H9 (cell line): ENCODE results near the gene MICAL3. TPM values are rescaled to one million over a fixed set of nuclear protein-coding genes. Genes with fewer than 3 reads are reported as not detected.

Experiments used
- DNase-seq: peaks from one replicate; pipeline ENCODE4 v3.0.0-alpha.2; 2017
- H2AFZ ChIP-seq: one replicate; pipeline ENCODE4 v1.6.1; 2013; ENCODE audit warnings: mild to moderate bottlenecking, low read length, control low read depth, moderate library complexity
- H2AK5ac ChIP-seq: 2 replicates; pipeline ENCODE4 v1.6.1; 2013; ENCODE audit warnings: low read length, control low read depth, mixed read lengths; ENCODE audit not compliant: insufficient read length
- H2BK120ac ChIP-seq: one replicate; pipeline ENCODE4 v1.6.1; 2013; ENCODE audit warnings: low read depth, mild to moderate bottlenecking, low read length, control low read depth, inconsistent platforms; ENCODE audit not compliant: poor library complexity, severe bottlenecking
- H2BK12ac ChIP-seq: 2 replicates; pipeline ENCODE4 v1.6.1; 2013; ENCODE audit warnings: low read length, control low read depth, mixed read lengths, low read depth; ENCODE audit not compliant: insufficient read length
- H2BK15ac ChIP-seq: 2 replicates; pipeline ENCODE4 v1.6.1; 2013; ENCODE audit warnings: low read depth, low read length, control low read depth
- H2BK20ac ChIP-seq: one replicate; pipeline ENCODE4 v1.6.1; 2013; ENCODE audit warnings: low read depth, mild to moderate bottlenecking, low read length, control low read depth, inconsistent platforms; ENCODE audit not compliant: poor library complexity, severe bottlenecking
- H2BK5ac ChIP-seq: 2 replicates; pipeline ENCODE4 v1.6.1; 2013; ENCODE audit warnings: low read length, control low read depth, mixed read lengths; ENCODE audit not compliant: insufficient read length
- H3K14ac ChIP-seq: 2 replicates; pipeline ENCODE4 v1.6.1; 2013; ENCODE audit warnings: low read length, control low read depth; ENCODE audit not compliant: insufficient read depth
- H3K18ac ChIP-seq: 2 replicates; pipeline ENCODE4 v1.6.1; 2013; ENCODE audit warnings: low read depth, mild to moderate bottlenecking, mixed read lengths, low read length, control low read depth; ENCODE audit not compliant: insufficient read length
- H3K23ac ChIP-seq: 2 replicates; pipeline ENCODE4 v1.6.1; 2013; ENCODE audit warnings: low read length, control low read depth, mixed read lengths, low read depth; ENCODE audit not compliant: insufficient read length
- H3K23me2 ChIP-seq: 2 replicates; pipeline ENCODE4 v1.6.1; 2013; ENCODE audit warnings: low read depth, mild to moderate bottlenecking, mixed read lengths, low read length, control low read depth; ENCODE audit not compliant: insufficient read length, poor library complexity, severe bottlenecking
- H3K27ac ChIP-seq: 2 replicates; pipeline ENCODE4 v1.5.1; 2013; ENCODE audit warnings: low read length, control low read depth, mixed read lengths, low read depth; ENCODE audit not compliant: insufficient read length
- H3K27me3 ChIP-seq: 2 replicates; pipeline ENCODE4 v1.6.1; 2013; ENCODE audit warnings: low read length, control low read depth, inconsistent platforms; ENCODE audit not compliant: insufficient read depth
- H3K4ac ChIP-seq: 2 replicates; pipeline ENCODE4 v1.6.1; 2013; ENCODE audit warnings: low read depth, mild to moderate bottlenecking, control low read depth, inconsistent platforms, low read length, moderate library complexity
- H3K4me1 ChIP-seq: 2 replicates; pipeline ENCODE4 v1.6.1; 2013; ENCODE audit warnings: low read length, control low read depth, inconsistent platforms; ENCODE audit not compliant: insufficient read depth
- H3K4me2 ChIP-seq: 2 replicates; pipeline ENCODE4 v1.6.1; 2013; ENCODE audit warnings: low read length, control low read depth, mixed read lengths; ENCODE audit not compliant: insufficient read length, insufficient read depth
- H3K56ac ChIP-seq: 2 replicates; pipeline ENCODE4 v1.6.1; 2013; ENCODE audit warnings: low read depth, mild to moderate bottlenecking, mixed read lengths, low read length, control low read depth; ENCODE audit not compliant: insufficient read length
- H3K79me1 ChIP-seq: 2 replicates; pipeline ENCODE4 v1.6.1; 2013; ENCODE audit warnings: low read depth, mild to moderate bottlenecking, moderate library complexity, low read length, control low read depth, inconsistent platforms; ENCODE audit not compliant: insufficient read depth, poor library complexity, severe bottlenecking
- H3K79me2 ChIP-seq: 2 replicates; pipeline ENCODE4 v1.6.1; 2013; ENCODE audit warnings: low read length, control low read depth, inconsistent platforms; ENCODE audit not compliant: insufficient read depth
- H3K9ac ChIP-seq: 2 replicates; pipeline ENCODE4 v1.6.1; 2013; ENCODE audit warnings: low read length, control low read depth, mixed read lengths; ENCODE audit not compliant: insufficient read length; ENCODE audit errors: extremely low read depth
- H3K9me3 ChIP-seq: one replicate; pipeline ENCODE4 v1.6.1; 2013; ENCODE audit warnings: low read depth, low read length, inconsistent platforms; ENCODE audit not compliant: control insufficient read depth
- H3T11ph ChIP-seq: one replicate; pipeline ENCODE4 v1.6.1; 2013; ENCODE audit warnings: mild to moderate bottlenecking, low read length, control low read depth, inconsistent platforms
- H4K20me1 ChIP-seq: one replicate; pipeline ENCODE4 v1.6.1; 2013; ENCODE audit not compliant: control insufficient read depth, insufficient read length, insufficient read depth
- H4K5ac ChIP-seq: 2 replicates; pipeline ENCODE4 v1.6.1; 2013; ENCODE audit warnings: low read depth, mild to moderate bottlenecking, mixed read lengths, low read length, control low read depth; ENCODE audit not compliant: insufficient read length
- H4K8ac ChIP-seq: replicated peaks from 2 replicates; pipeline ENCODE4 v1.6.1; 2013; ENCODE audit warnings: low read length, control low read depth, mixed read lengths, low read depth; ENCODE audit not compliant: insufficient read length
- H4K91ac ChIP-seq: 2 replicates; pipeline ENCODE4 v1.6.1; 2013; ENCODE audit warnings: low read depth, mild to moderate bottlenecking, moderate library complexity, mixed read lengths, low read length, control low read depth; ENCODE audit not compliant: insufficient read length
- H3K27ac Mint-ChIP-seq, 3 experiments: 2 replicates in 2 of 3; 3 replicates in 1 of 3; pipeline ENCODE4 v1.8.0; 2020 to 2021; ENCODE audit warnings: mixed read lengths in 3 of 3, mild to moderate bottlenecking in 1 of 3, moderate library complexity in 1 of 3
- H3K27me3 Mint-ChIP-seq: 2 replicates; pipeline ENCODE4 v1.8.0; 2021; ENCODE audit warnings: low read depth, mild to moderate bottlenecking, moderate library complexity, mixed read lengths
- H3K36me3 Mint-ChIP-seq, 3 experiments: 2 replicates in 2 of 3; 3 replicates in 1 of 3; pipeline ENCODE4 v1.8.0; 2020 to 2021; ENCODE audit warnings: low read depth in 3 of 3, mixed read lengths in 3 of 3; ENCODE audit not compliant: insufficient read depth in 1 of 3
- H3K4me1 Mint-ChIP-seq, 2 experiments: 2 replicates each; pipeline ENCODE4 v1.8.0; 2020; ENCODE audit warnings: mixed read lengths in 2 of 2
- H3K4me3 Mint-ChIP-seq, 2 experiments: 2 replicates in 1 of 2; 3 replicates in 1 of 2; pipeline ENCODE4 v1.8.0; 2020 to 2021; ENCODE audit warnings: mild to moderate bottlenecking in 2 of 2, mixed read lengths in 2 of 2, moderate library complexity in 1 of 2
- H3K9me3 Mint-ChIP-seq, 2 experiments: 2 replicates in 1 of 2; 3 replicates in 1 of 2; pipeline ENCODE4 v1.8.0; 2020; ENCODE audit warnings: mild to moderate bottlenecking in 2 of 2, mixed read lengths in 2 of 2, moderate library complexity in 1 of 2
- CTCF ChIP-seq: fragments of 200-600 bp; sonication (generic); conservative IDR thresholded peaks from 3 replicates; pipeline ENCODE4 v1.8.0; 2021; ENCODE audit warnings: antibody characterized with exemption, mild to moderate bottlenecking
- whole genome bisulfite sequencing: extraction: QIAGEN DNeasy Blood & Tissue Kit; methylation state at CpG from one replicate; pipeline ENCODE4 v1.1.7; 2013; ENCODE audit warnings: missing lambda C conversion rate, low lambda C conversion rate, mixed read lengths; ENCODE audit not compliant: insufficient read length; ENCODE audit errors: extremely low coverage; 5-methylcytosine and 5-hydroxymethylcytosine counted together
- total RNA-seq: library from RNA; stranded (reverse); gene quantifications from 2 replicates; pipeline ENCODE4 v1.2.1, GENCODE V29; 2021

The MICAL3 gene
- total RNA-seq, 1 experiment from 2014 or later: 50.2 TPM

DNA sequence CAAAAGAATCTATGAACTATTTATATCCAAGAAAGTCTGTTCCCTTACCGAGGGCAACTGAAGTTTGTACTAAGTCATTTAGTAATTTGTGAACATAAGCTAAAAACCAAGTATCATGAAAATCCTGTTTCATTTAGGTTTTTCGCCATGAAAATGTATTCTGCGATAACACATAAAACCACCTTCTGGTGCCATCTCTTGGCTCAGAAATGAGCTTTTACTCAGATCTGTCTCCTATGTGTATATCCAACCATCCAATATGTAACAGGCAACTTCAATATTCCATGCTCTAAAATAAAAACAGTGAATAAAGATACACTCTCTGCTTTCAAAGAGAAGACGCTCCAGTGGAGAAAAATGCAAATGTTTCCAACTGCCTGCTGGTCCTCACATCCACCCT lies 132.0 kb downstream of the MICAL3 start:
- no peak overlapping the region for H2AK5ac ChIP-seq
- H3K9me3 ChIP-seq: no peaks in the 10 kb centered on the region
- no peak overlapping the region for H2BK12ac ChIP-seq
- no peak overlapping the region for H2AFZ ChIP-seq
- no peaks in the 10 kb centered on the region for H3K79me2 ChIP-seq
- no peak overlapping the region for H4K8ac ChIP-seq
- H3K4me1 ChIP-seq: no peaks in the 10 kb centered on the region
- H2BK5ac ChIP-seq: no peak overlapping the region
- H3K4me2 ChIP-seq: no peak overlapping the region
- no peak overlapping the region; a peak in 1 of 7 replicates for H3K27ac Mint-ChIP-seq
- no peak for DNase-seq
- no peak overlapping the region for H4K5ac ChIP-seq
- H3K27me3 ChIP-seq: no peaks in the 10 kb centered on the region; the same call in 1 of the 2 replicates
- H4K20me1 ChIP-seq: no peaks in the 10 kb centered on the region
- H2BK120ac ChIP-seq: no peak overlapping the region
- no peak for TF ChIP-seq CTCF
- no CpG with 5 or more reads among the region's 4 CpGs for WGBS
- no peak overlapping the region for H3K4me3 Mint-ChIP-seq
- H3K18ac ChIP-seq: no peak overlapping the region
- no peak overlapping the region for H3K14ac ChIP-seq
- no peak overlapping the region for H3K56ac ChIP-seq
- no peak overlapping the region for H3K9ac ChIP-seq
- no peaks in the 10 kb centered on the region for H3K27me3 Mint-ChIP-seq
- H2BK20ac ChIP-seq: no peak overlapping the region
- peaks cover 0 to 4% of the 10 kb centered on the region in 2 experiments; a peak in 2 of 4 replicates for H3K4me1 Mint-ChIP-seq
- H3K79me1 ChIP-seq: no peaks in the 10 kb centered on the region
- H3K36me3 Mint-ChIP-seq: peaks cover 9 to 61% (median 53%) of the 10 kb centered on the region in 3 experiments; a peak in 6 of 7 replicates
- H3K23me2 ChIP-seq: no peaks in the 10 kb centered on the region
- H3T11ph ChIP-seq: no peak overlapping the region
- H3K23ac ChIP-seq: no peak overlapping the region
- no peak overlapping the region for H4K91ac ChIP-seq
- H2BK15ac ChIP-seq: no peak overlapping the region
- H3K9me3 Mint-ChIP-seq: no peaks in the 10 kb centered on the region
- H3K4ac ChIP-seq: no peak overlapping the region
- H3K27ac ChIP-seq: no peak overlapping the region
